AG09309 (cell line): ENCODE measurements around the gene C1orf56.
A peak's percentile ranks its signal among the peaks of the same experiment; 100 is the strongest.

Source experiments
- DNase-seq: peaks from one replicate; pipeline ENCODE4 v3.0.0-alpha.2; 2010; ENCODE audit warnings: low read depth
- H3K4me3 ChIP-seq: 2 replicates; pipeline ENCODE4 v1.5.1; 2011; ENCODE audit warnings: mild to moderate bottlenecking, low read depth, low read length, moderate library complexity; ENCODE audit not compliant: control insufficient read depth
- TF ChIP-seq, protein P1 (sequence below): IDR thresholded peaks from 2 replicates; pipeline ENCODE4 v1.5.1; 2011; ENCODE audit warnings: mild to moderate bottlenecking, low read depth, low read length, inconsistent platforms; ENCODE audit not compliant: insufficient read depth, control insufficient read depth; ENCODE audit errors: missing control alignments

Gene C1orf56

DNA sequence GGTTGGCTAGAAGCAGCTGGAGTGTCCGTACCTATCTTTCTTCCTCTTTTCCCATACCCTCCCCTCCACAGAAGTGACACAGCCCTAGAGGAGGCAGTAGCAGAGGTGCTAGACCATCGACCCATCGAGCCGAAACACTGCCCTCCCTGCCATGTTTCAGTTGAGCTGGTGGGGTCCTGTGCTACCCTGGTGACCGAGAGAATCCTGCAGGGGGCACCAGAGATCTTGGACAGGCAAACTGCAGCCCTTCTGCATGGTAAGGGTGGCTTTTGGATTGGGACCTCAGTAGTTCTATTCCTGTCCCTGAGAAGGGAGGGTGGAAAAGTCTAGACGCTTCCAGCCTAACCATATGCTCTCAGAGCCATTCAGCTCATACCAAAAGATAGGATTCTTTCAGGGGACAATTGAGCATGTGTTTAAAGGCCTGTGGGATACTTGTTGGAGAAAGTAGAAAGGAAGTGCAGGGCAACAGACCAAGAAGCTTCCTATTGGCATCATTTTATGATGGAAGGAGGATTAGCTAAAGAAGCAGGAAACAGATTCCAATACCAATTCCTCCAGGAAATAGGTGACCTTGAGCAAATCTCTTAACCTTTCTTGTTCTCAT, 22.9 kb upstream of the C1orf56 start:
- no peak for DNase-seq
- TF ChIP-seq, protein P1, sequence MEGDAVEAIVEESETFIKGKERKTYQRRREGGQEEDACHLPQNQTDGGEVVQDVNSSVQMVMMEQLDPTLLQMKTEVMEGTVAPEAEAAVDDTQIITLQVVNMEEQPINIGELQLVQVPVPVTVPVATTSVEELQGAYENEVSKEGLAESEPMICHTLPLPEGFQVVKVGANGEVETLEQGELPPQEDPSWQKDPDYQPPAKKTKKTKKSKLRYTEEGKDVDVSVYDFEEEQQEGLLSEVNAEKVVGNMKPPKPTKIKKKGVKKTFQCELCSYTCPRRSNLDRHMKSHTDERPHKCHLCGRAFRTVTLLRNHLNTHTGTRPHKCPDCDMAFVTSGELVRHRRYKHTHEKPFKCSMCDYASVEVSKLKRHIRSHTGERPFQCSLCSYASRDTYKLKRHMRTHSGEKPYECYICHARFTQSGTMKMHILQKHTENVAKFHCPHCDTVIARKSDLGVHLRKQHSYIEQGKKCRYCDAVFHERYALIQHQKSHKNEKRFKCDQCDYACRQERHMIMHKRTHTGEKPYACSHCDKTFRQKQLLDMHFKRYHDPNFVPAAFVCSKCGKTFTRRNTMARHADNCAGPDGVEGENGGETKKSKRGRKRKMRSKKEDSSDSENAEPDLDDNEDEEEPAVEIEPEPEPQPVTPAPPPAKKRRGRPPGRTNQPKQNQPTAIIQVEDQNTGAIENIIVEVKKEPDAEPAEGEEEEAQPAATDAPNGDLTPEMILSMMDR, result peak; percentile 81

DNA sequence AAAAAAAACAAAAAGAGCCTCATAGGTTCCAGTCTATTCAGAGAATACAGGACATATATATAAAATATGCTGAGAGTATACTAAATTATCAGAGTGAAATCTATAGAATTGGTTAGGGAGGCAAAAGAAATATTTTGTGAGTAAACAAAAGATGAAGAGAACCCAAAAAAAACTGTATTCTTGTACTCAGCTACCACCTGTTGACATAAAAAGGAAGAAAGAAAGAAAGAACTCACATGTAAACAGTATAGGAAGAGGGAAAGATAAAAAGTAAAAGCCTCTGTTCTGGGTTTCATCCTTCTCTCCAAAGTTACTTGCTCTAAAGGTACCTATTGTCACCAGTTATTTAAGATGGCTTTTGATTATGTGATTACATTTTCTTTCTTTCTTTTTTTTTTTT, 21.1 kb upstream of the C1orf56 start:
- H3K4me3 ChIP-seq, result no peak overlapping the region
- no peak for DNase-seq
- TF ChIP-seq, protein P1, result no peak

More for the DNA sequence above, 22.9 kb upstream of the C1orf56 start:
- no peak overlapping the region for H3K4me3 ChIP-seq

DNA sequence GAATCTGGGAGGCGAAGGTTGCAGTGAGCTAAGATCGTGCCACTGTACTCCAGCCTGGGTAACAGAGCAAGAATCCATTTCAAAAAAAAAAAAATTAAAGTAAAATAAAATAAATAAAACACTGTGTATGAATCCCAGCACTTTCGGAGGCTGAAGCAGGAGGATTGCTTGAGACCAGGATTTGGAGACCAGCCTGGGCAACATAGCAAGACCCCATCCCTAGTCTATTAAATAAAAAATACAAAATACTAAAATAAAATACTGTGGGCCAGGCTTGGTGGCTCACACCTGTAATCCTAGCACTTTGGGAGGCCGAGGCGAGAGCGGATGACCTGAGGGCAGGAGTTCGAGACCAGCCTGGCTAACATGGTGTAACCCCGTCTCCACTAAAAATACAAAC, 15.4 kb upstream of the C1orf56 start:
- no peak overlapping the region for H3K4me3 ChIP-seq
- TF ChIP-seq, protein P1, result no peak
- no peak for DNase-seq

DNA sequence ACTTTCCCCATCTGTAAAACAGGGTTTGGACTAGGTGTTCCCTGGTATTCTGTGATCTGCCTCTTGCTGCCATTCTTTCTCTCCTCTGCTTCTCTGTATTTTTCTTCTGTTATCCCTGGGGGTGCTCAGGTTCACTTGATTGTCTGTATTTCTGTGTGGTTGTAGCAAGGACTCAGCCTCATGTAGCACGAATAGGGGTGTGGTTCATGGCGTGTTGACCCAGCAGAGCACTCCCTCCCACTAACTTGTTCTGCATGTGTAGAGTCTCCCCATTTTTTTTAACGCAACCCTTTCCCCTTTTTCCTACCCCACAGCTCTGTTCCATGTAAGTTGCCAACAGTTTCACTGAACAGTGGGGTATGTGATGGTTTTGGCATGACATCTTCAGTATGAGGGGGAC, 12.4 kb upstream of the C1orf56 start:
- TF ChIP-seq, protein P1, result no peak
- no peak overlapping the region for H3K4me3 ChIP-seq
- no peak for DNase-seq

DNA sequence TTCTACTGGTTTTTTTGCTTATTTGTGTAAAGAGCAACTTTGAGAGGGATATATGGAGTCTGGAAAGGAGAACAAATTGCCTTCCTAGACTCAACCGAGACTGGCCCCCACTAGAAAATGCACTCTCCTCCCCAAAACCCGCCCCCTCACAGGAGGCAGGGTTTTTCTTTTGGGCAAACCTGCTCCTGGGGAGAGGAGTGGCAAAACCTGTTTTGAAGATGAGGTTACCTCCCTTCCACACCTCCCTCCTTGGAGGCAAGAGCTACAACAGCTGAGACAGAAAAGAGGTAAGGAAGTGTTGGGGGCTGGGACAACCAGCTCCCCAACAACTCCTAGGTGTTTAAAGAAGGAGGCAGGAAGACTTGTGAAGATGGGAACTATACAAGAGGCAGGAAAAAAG, 11.2 kb upstream of the C1orf56 start, which contains the start of gene BNIPL:
TSS of gene BNIPL (plus strand) at position 231 of the 400 bp plus-strand sequence. CDS start at position 371, 140 bp downstream.
- no peak for DNase-seq
- TF ChIP-seq, protein P1, result no peak
- no peak within 1 kb of the TSS for H3K4me3 ChIP-seq

DNA sequence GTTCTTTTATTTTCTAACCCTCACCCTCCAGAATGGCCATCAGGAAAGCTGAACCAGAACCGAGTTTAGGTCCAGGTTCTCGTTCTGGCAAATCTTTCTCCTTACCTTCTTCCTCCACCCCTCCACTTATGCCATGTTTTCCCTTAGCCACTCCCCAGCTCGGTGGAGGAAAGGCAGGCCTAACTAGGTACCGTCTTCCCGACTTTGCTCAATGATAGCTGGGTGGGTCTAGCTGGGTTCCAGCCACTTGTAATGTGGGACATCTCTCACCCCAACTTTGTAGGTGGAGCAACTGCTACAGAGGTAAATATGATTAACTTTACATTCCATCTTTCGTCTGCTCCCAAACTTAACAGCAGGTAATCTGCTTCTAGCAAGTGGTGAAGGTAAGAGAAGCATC, 10.5 kb upstream of the C1orf56 start:
- TF ChIP-seq, protein P1, result no peak
- no peak for DNase-seq
- H3K4me3 ChIP-seq, result no peak overlapping the region
